Measurements from ENCODE around the gene SLC6A18.

SLC6A18 gene

GRCh38 chr5:1205255-1206180, 19.7 kb upstream of the SLC6A18 start:
- Histone ChIP-seq H3K36me3 (replicated peaks; ENCODE audit: low read depth, low read length) (no peaks in the 10 kb centered on the region), H3K27me3 (ENCODE audit: low read depth, low read length) (0 out of 2 replicates have a peak, but pooled peaks cover 7% of the 10 kb centered on the region), H3K9me3 (ENCODE audit: insufficient read depth, low read length) (no peaks in the 10 kb centered on the region), H3K79me2 (ENCODE audit: low read length) (no peaks in the 10 kb centered on the region), H3K9ac (ENCODE audit: low read length) (no peak overlapping the region), H3K4me3 (ENCODE audit: low read length) (no peak overlapping the region), H3K4me2 (ENCODE audit: low read length) (no peak overlapping the region), H3K27ac (ENCODE audit: low read length) (no peak overlapping the region), H2AFZ (ENCODE audit: low read depth, low read length) (no peak overlapping the region), H3K4me1 (ENCODE audit: low read length) (no peaks in the 10 kb centered on the region), H4K20me1 (ENCODE audit: insufficient read depth, low read length) (no peaks in the 10 kb centered on the region)
- TF ChIP-seq CTCF (IDR thresholded peaks at IDR 0.05; ENCODE audit: low read depth, low read length) (no peak), EZH2phosphoT487 (IDR thresholded peaks at IDR 0.05; ENCODE audit: low read depth) (no peak)

GRCh38 chr5:1206521-1207412, 18.4 kb upstream of the SLC6A18 start:
- Histone ChIP-seq H3K4me2 (ENCODE audit: low read length) (no peak overlapping the region), H3K4me1 (ENCODE audit: low read length) (no peaks in the 10 kb centered on the region), H4K20me1 (ENCODE audit: insufficient read depth, low read length) (no peaks in the 10 kb centered on the region), H3K36me3 (replicated peaks; ENCODE audit: low read depth, low read length) (no peaks in the 10 kb centered on the region), H3K27me3 (ENCODE audit: low read depth, low read length) (0 out of 2 replicates have a peak, but pooled peaks cover 7% of the 10 kb centered on the region), H3K4me3 (ENCODE audit: low read length) (no peak overlapping the region), H2AFZ (ENCODE audit: low read depth, low read length) (no peak overlapping the region), H3K27ac (ENCODE audit: low read length) (no peak overlapping the region), H3K79me2 (ENCODE audit: low read length) (no peaks in the 10 kb centered on the region), H3K9me3 (ENCODE audit: insufficient read depth, low read length) (no peaks in the 10 kb centered on the region), H3K9ac (ENCODE audit: low read length) (no peak overlapping the region)
- TF ChIP-seq EZH2phosphoT487 (IDR thresholded peaks at IDR 0.05; ENCODE audit: low read depth): no peak
- no peak for TF ChIP-seq CTCF (IDR thresholded peaks at IDR 0.05; ENCODE audit: low read depth, low read length)

GRCh38 chr5:1207555-1207954, 17.6 kb upstream of the SLC6A18 start:
- Histone ChIP-seq H3K79me2 (ENCODE audit: low read length) (no peaks in the 10 kb centered on the region), H3K4me3 (ENCODE audit: low read length) (no peak overlapping the region), H3K4me1 (ENCODE audit: low read length) (no peaks in the 10 kb centered on the region), H2AFZ (ENCODE audit: low read depth, low read length) (no peak overlapping the region), H3K27ac (ENCODE audit: low read length) (no peak overlapping the region), H3K4me2 (ENCODE audit: low read length) (no peak overlapping the region), H3K9ac (ENCODE audit: low read length) (no peak overlapping the region), H3K27me3 (ENCODE audit: low read depth, low read length) (0 out of 2 replicates have a peak, but pooled peaks cover 7% of the 10 kb centered on the region), H3K9me3 (ENCODE audit: insufficient read depth, low read length) (no peaks in the 10 kb centered on the region), H3K36me3 (replicated peaks; ENCODE audit: low read depth, low read length) (no peaks in the 10 kb centered on the region), H4K20me1 (ENCODE audit: insufficient read depth, low read length) (no peaks in the 10 kb centered on the region)
- TF ChIP-seq EZH2phosphoT487 (IDR thresholded peaks at IDR 0.05; ENCODE audit: low read depth) (no peak), CTCF (IDR thresholded peaks at IDR 0.05; ENCODE audit: low read depth, low read length) (no peak)

Measured in OCI-LY3 (cell line).